ENCODE data around the gene TMEM120A. TPM values are rescaled to one million over a fixed set of nuclear protein-coding genes. Genes with fewer than 3 reads are reported as not detected.

Gene TMEM120A
- total RNA-seq, 5 donors from 2014 or later (not counting 1 experiment from before 2014, with no cell fraction given), result 15.2 to 38.5 (median 34.4) TPM

DNA sequence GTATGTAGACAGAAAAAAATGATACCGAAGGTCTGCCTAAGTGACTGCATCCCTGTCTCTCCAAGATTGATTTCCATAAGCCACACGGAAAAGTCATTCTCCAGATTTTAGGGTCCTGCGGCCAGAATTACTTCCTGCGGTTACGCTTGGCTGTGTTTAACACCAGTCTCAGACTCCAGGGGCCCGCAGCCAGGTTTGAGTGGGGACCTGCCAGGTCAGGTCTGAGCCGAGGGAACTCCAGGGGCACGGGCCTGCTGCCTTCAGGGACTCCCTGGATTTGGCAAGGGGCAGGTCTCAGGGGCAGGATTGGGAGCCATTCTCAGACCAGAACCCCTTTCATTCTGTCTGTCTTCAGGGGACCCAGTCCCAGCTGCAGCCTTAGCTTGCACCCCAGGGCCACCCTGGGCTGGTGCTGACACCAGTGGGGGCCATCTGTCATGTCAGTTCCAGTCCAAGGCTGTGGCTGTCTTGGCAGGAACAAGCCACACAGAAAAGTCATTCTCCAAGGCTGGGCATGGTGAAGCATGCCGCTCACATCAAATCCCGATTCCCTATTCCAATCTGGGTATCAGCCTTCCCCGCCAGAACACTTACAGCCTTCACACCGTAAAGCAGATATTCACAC, 39.0 kb downstream of the TMEM120A start:
- Histone ChIP-seq H3K4me1 (ENCODE audit: control insufficient read depth in 1 of 2, extremely low read depth in 1 of 2, insufficient read depth in 2 of 2, low read length in 2 of 2) (no peaks in the 10 kb centered on the region), H3K9me3 (no peaks in the 10 kb centered on the region), H3K36me3 (ENCODE audit: control insufficient read depth in 2 of 2, extremely low read depth in 1 of 2, insufficient read depth in 1 of 2, low read length in 1 of 2) (peaks cover 10 to 40% of the 10 kb centered on the region in 2 donors), H3K4me3 (ENCODE audit: control insufficient read depth in 1 of 2, extremely low read depth in 1 of 2, low read length in 1 of 2) (no peak overlapping the region), H3K27ac (ENCODE audit: low read length) (no peak overlapping the region), H3K27me3 (replicated peaks in 1 of 2; ENCODE audit: control insufficient read depth in 2 of 2, extremely low read depth in 1 of 2, insufficient read depth in 2 of 2, low read length in 1 of 2) (no peaks in the 10 kb centered on the region)
- Mint-ChIP-seq H3K27ac (no peak overlapping the region), H3K4me3 (no peak overlapping the region), H3K9me3 (no peaks in the 10 kb centered on the region), H3K36me3 (peaks cover 24% of the 10 kb centered on the region), H3K4me1 (no peaks in the 10 kb centered on the region), H3K27me3 (no peaks in the 10 kb centered on the region)
- WGBS (ENCODE audit: insufficient coverage), result 98% methylated on average over 12 of the region's 12 CpGs
- ChIA-PET CTCF (no interaction called here), POLR2A (no interaction called here)
- DNase-seq (no peak), ATAC-seq (replicated peaks in 1 of 4) (no peak)

DNA sequence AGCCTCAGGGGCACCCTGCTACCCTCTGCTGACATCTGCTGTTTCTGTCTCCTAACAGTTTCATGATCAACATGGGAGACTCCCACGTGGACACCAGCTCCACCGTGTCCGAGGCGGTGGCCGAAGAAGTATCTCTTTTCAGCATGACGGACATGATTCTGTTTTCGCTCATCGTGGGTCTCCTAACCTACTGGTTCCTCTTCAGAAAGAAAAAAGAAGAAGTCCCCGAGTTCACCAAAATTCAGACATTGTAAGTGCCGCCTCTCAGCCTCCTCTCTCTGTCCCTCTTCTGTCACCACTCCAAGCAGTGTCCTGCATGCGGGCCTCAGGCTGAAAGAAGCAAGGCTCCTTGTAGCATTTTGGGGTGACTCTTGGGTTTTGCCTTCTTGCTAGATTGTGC, 40.5 kb downstream of the TMEM120A start:
- H3K36me3 ChIP-seq (ENCODE audit: control insufficient read depth in 2 of 2, extremely low read depth in 1 of 2, insufficient read depth in 1 of 2, low read length in 1 of 2), result peaks cover 8 to 40% of the 10 kb centered on the region in 2 donors
- DNase-seq (no peak), ATAC-seq (replicated peaks in 1 of 4) (no peak)
- Mint-ChIP-seq H3K9me3 (no peaks in the 10 kb centered on the region), H3K36me3 (peaks cover 24% of the 10 kb centered on the region), H3K4me1 (peaks cover 0 to under 1% (median under 1%) of the 10 kb centered on the region in 3 donors), H3K27me3 (no peaks in the 10 kb centered on the region), H3K27ac (no peak overlapping the region), H3K4me3 (no peak overlapping the region)
- 92% methylated on average over 8 of the region's 11 CpGs for WGBS (ENCODE audit: insufficient coverage)
- H3K27ac ChIP-seq (ENCODE audit: low read length), result no peak overlapping the region
- no peaks in the 10 kb centered on the region for H3K27me3 ChIP-seq (replicated peaks in 1 of 2; ENCODE audit: control insufficient read depth in 2 of 2, extremely low read depth in 1 of 2, insufficient read depth in 2 of 2, low read length in 1 of 2)
- H3K9me3 ChIP-seq, result no peaks in the 10 kb centered on the region
- ChIA-PET CTCF (interaction anchor here (0.6 kb wide), 2 partner anchors 66 to 115 kb away, joined by 3 to 5 read pairs; no protein-coding TSS in a partner anchor), POLR2A (no interaction called here)
- no peak overlapping the region for H3K4me3 ChIP-seq (ENCODE audit: control insufficient read depth in 1 of 2, extremely low read depth in 1 of 2, low read length in 1 of 2)
- no peaks in the 10 kb centered on the region for H3K4me1 ChIP-seq (ENCODE audit: control insufficient read depth in 1 of 2, extremely low read depth in 1 of 2, insufficient read depth in 2 of 2, low read length in 2 of 2)

DNA sequence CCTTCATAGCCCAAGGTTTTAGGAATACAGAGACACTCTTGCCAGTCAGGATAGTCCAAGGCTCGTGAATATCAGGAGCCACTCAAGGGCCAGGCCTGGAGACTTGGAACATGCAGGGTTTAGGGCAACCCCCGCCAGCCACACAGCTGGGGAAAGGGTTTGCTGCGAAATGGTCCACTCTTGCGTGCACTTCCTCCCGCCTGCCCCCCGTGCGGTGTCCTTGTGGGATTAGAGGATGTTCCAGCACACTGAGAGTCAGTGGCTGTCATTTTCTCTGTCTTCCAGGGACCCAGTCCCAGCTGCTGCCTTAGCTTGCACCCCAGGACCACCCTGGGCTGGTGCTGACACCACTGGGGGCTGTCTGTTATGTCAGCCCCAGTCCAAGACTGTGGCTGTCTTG, 41.0 kb downstream of the TMEM120A start:
- no peak overlapping the region for H3K4me3 Mint-ChIP-seq
- ChIA-PET CTCF (no interaction called here), POLR2A (no interaction called here)
- Histone ChIP-seq H3K36me3 (ENCODE audit: control insufficient read depth in 2 of 2, extremely low read depth in 1 of 2, insufficient read depth in 1 of 2, low read length in 1 of 2) (peaks cover 8 to 37% of the 10 kb centered on the region in 2 donors), H3K9me3 (no peaks in the 10 kb centered on the region), H3K4me3 (ENCODE audit: control insufficient read depth in 1 of 2, extremely low read depth in 1 of 2, low read length in 1 of 2) (no peak overlapping the region), H3K27ac (ENCODE audit: low read length) (no peak overlapping the region), H3K4me1 (ENCODE audit: control insufficient read depth in 1 of 2, extremely low read depth in 1 of 2, insufficient read depth in 2 of 2, low read length in 2 of 2) (no peaks in the 10 kb centered on the region), H3K27me3 (replicated peaks in 1 of 2; ENCODE audit: control insufficient read depth in 2 of 2, extremely low read depth in 1 of 2, insufficient read depth in 2 of 2, low read length in 1 of 2) (no peaks in the 10 kb centered on the region)
- no peaks in the 10 kb centered on the region for H3K9me3 Mint-ChIP-seq
- DNase-seq (no peak), ATAC-seq (replicated peaks in 1 of 4) (no peak)
- H3K4me1 Mint-ChIP-seq, result peaks cover under 1 to 6% (median 4%) of the 10 kb centered on the region in 3 donors
- WGBS (ENCODE audit: insufficient coverage), result 94% methylated on average over 6 of the region's 7 CpGs
- H3K36me3 Mint-ChIP-seq, result peaks cover 24% of the 10 kb centered on the region
- no peak overlapping the region for H3K27ac Mint-ChIP-seq
- no peaks in the 10 kb centered on the region for H3K27me3 Mint-ChIP-seq

DNA sequence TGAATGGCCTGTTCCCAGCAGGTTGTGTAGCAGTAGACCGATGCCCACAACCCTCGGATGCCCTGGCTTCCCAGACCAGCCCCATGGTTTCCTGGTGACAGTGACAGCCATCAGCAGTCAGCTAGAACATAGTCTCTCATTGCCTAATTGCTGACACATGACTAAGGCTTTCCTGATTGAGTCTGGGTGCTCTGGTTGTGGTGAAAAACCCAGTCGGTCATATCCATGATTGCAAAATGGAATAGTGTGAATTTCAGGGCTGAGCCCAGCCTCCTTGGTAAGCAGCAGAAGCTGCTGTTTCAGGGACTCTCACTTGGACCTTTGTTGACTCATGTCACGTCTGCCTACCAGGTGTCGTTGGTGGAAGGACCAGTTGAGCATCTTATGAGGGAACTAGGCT, 42.9 kb downstream of the TMEM120A start:
- ChIA-PET POLR2A (no interaction called here), CTCF (no interaction called here)
- no peak for DNase-seq
- Mint-ChIP-seq H3K36me3 (peaks cover 15% of the 10 kb centered on the region), H3K9me3 (no peaks in the 10 kb centered on the region), H3K27ac (no peak overlapping the region), H3K4me3 (no peak overlapping the region), H3K27me3 (no peaks in the 10 kb centered on the region), H3K4me1 (peaks cover 2 to 11% (median 9%) of the 10 kb centered on the region in 3 donors)
- WGBS (ENCODE audit: insufficient coverage), result 74% methylated on average over 3 of the region's 5 CpGs
- Histone ChIP-seq H3K27ac (ENCODE audit: low read length) (no peak overlapping the region), H3K4me1 (ENCODE audit: control insufficient read depth in 1 of 2, extremely low read depth in 1 of 2, insufficient read depth in 2 of 2, low read length in 2 of 2) (no peaks in the 10 kb centered on the region), H3K4me3 (ENCODE audit: control insufficient read depth in 1 of 2, extremely low read depth in 1 of 2, low read length in 1 of 2) (no peak overlapping the region), H3K36me3 (ENCODE audit: control insufficient read depth in 2 of 2, extremely low read depth in 1 of 2, insufficient read depth in 1 of 2, low read length in 1 of 2) (peaks cover 11 to 26% of the 10 kb centered on the region in 2 donors), H3K9me3 (no peaks in the 10 kb centered on the region), H3K27me3 (replicated peaks in 1 of 2; ENCODE audit: control insufficient read depth in 2 of 2, extremely low read depth in 1 of 2, insufficient read depth in 2 of 2, low read length in 1 of 2) (no peaks in the 10 kb centered on the region)
- no peak for ATAC-seq (replicated peaks in 1 of 4)

DNA sequence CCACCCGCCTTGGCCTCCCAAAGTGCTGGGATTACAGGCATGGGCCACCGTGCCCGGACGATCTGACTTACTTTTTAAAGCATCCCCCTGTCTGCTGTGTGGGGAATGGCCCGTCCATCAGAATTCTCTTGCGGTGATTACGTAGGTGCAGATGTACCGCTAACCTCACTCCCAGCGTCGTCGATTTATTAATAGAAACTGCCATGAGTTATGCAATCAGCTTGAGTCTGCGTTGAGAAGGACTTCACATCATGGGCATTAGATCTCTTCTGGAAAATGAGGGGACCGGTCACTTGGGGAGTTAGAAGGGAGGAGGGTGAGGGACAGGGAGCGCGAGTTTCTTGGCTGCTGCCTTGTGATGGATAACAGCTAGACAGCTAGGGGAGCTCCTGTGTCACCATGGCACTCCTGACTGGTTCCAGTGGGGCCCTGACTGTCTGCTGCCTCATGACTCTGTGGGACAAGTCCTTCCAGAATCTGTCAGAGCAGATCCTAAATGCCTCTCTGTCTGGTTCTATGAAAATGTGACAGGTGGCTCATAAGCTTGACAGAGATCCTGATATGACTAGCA, 44.2 kb downstream of the TMEM120A start:
- H3K4me3 ChIP-seq (ENCODE audit: control insufficient read depth in 1 of 2, extremely low read depth in 1 of 2, low read length in 1 of 2), result no peak overlapping the region
- no peak overlapping the region for H3K27ac ChIP-seq (ENCODE audit: low read length)
- no peaks in the 10 kb centered on the region for H3K27me3 Mint-ChIP-seq
- WGBS (ENCODE audit: insufficient coverage), result 95% methylated on average over 13 of the region's 15 CpGs
- no peaks in the 10 kb centered on the region for H3K9me3 Mint-ChIP-seq
- H3K36me3 ChIP-seq (ENCODE audit: control insufficient read depth in 2 of 2, extremely low read depth in 1 of 2, insufficient read depth in 1 of 2, low read length in 1 of 2), result peaks cover 9 to 14% of the 10 kb centered on the region in 2 donors
- no peak overlapping the region for H3K27ac Mint-ChIP-seq
- H3K4me1 ChIP-seq (ENCODE audit: control insufficient read depth in 1 of 2, extremely low read depth in 1 of 2, insufficient read depth in 2 of 2, low read length in 2 of 2), result no peaks in the 10 kb centered on the region
- peaks cover 4 to 17% (median 13%) of the 10 kb centered on the region in 3 donors for H3K4me1 Mint-ChIP-seq
- no peaks in the 10 kb centered on the region for H3K9me3 ChIP-seq
- POLR2A ChIA-PET, result interaction anchor here in 1 of 2 donors (0.6 kb wide), 1 partner anchor 1743 kb away, joined by 6 read pairs; no protein-coding TSS in a partner anchor
- H3K27me3 ChIP-seq (replicated peaks in 1 of 2; ENCODE audit: control insufficient read depth in 2 of 2, extremely low read depth in 1 of 2, insufficient read depth in 2 of 2, low read length in 1 of 2), result no peaks in the 10 kb centered on the region
- H3K36me3 Mint-ChIP-seq, result peaks cover 9% of the 10 kb centered on the region
- ATAC-seq (replicated peaks in 1 of 4), result no peak
- CTCF ChIA-PET, result no interaction called here
- H3K4me3 Mint-ChIP-seq, result no peak overlapping the region
- DNase-seq, result no peak

DNA sequence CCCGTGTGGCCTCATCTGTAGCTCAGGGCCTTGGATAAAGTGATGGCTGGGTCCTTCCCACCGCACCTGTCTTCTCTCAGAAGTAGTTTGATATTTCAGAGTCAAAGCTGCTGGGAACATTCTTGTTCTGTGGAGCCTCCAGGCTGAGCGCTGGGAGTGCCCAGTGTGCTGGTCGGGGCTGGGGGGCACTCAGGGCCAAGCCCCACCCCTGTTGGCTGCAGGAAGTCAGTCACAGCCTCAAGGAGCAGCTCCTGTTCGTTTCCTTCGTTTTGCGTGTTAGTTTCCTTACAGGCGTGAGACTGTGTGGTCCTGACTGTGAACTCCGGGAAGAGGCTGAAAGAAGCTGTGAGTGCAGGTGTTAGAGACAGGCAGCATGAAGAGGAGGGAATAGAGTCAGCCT, 46.2 kb downstream of the TMEM120A start:
- no peaks in the 10 kb centered on the region for H3K4me1 ChIP-seq (ENCODE audit: control insufficient read depth in 1 of 2, extremely low read depth in 1 of 2, insufficient read depth in 2 of 2, low read length in 2 of 2)
- H3K27me3 Mint-ChIP-seq, result no peaks in the 10 kb centered on the region
- peaks cover 2 to 4% of the 10 kb centered on the region in 2 donors for H3K36me3 ChIP-seq (ENCODE audit: control insufficient read depth in 2 of 2, extremely low read depth in 1 of 2, insufficient read depth in 1 of 2, low read length in 1 of 2)
- DNase-seq (no peak), ATAC-seq (replicated peaks in 1 of 4) (no peak)
- no peak overlapping the region for H3K27ac Mint-ChIP-seq
- no peaks in the 10 kb centered on the region for H3K27me3 ChIP-seq (replicated peaks in 1 of 2; ENCODE audit: control insufficient read depth in 2 of 2, extremely low read depth in 1 of 2, insufficient read depth in 2 of 2, low read length in 1 of 2)
- H3K4me3 ChIP-seq (ENCODE audit: control insufficient read depth in 1 of 2, extremely low read depth in 1 of 2, low read length in 1 of 2), result no peak overlapping the region
- no peaks in the 10 kb centered on the region for H3K9me3 Mint-ChIP-seq
- no peaks in the 10 kb centered on the region for H3K9me3 ChIP-seq
- WGBS (ENCODE audit: insufficient coverage), result 90% methylated on average over 9 of the region's 9 CpGs
- ChIA-PET POLR2A (no interaction called here), CTCF (no interaction called here)
- H3K36me3 Mint-ChIP-seq, result peaks cover 14% of the 10 kb centered on the region
- no peak overlapping the region for H3K4me3 Mint-ChIP-seq
- peaks cover 8 to 17% (median 15%) of the 10 kb centered on the region in 3 donors for H3K4me1 Mint-ChIP-seq
- no peak overlapping the region for H3K27ac ChIP-seq (ENCODE audit: low read length)
